Duodenal mucosa (tissue), 2 donors: ENCODE results near the gene ZFP42.
"Not testable (repeated sequence)": the region's sequence is repeated elsewhere in the genome, so short reads cannot be mapped to it uniquely, and the experiment has no call there.

Experiments used
- H3K27ac ChIP-seq: one replicate; pipeline ENCODE4 v1.7.0; 2013; ENCODE audit warnings: low read depth, low read length
- H3K27me3 ChIP-seq, 2 donors: one replicate each; pipeline ENCODE4 v1.7.0; 2013; ENCODE audit warnings: low read length in 2 of 2, control low read depth in 1 of 2; ENCODE audit not compliant: insufficient read depth in 2 of 2, control insufficient read depth in 1 of 2
- H3K36me3 ChIP-seq, 2 donors: one replicate each; pipeline ENCODE4 v1.7.0; 2013; ENCODE audit warnings: low read length in 2 of 2, control low read depth in 1 of 2; ENCODE audit not compliant: insufficient read depth in 2 of 2, control insufficient read depth in 1 of 2
- H3K4me1 ChIP-seq, 2 donors: one replicate each; pipeline ENCODE4 v1.7.0; 2013; ENCODE audit warnings: low read length in 2 of 2, control low read depth in 1 of 2; ENCODE audit not compliant: insufficient read depth in 2 of 2, control insufficient read depth in 1 of 2
- H3K4me3 ChIP-seq, 2 donors: one replicate each; pipeline ENCODE4 v1.7.0; 2013; ENCODE audit warnings: low read length in 2 of 2, low read depth in 1 of 2
- H3K9ac ChIP-seq, 2 donors: one replicate each; pipeline ENCODE4 v1.7.0; 2013; ENCODE audit warnings: low read length in 2 of 2, low read depth in 1 of 2
- H3K9me3 ChIP-seq, 2 donors: one replicate each; pipeline ENCODE4 v1.7.0; 2013; ENCODE audit warnings: low read length in 2 of 2, control low read depth in 1 of 2; ENCODE audit not compliant: control insufficient read depth in 1 of 2

ZFP42 gene

DNA sequence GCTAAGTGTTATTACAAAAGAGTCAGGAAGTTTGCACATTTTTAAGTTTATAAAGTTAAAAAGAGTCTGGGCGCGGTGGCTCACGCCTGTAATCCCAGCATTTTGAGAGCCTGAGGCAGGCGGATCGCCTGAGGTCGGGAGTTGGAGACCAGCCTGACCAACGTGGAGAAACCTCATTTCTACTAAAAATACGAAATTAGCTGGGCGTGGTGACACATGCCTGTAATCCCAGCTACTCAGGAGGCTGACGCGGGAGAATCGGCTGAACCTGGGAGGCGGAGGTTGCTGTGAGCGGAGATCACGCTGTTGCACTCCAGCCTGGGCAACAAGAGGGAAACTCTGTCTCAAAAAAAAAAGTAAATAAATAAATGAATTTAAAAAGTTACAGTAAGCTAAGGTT, 2.4 kb downstream of the ZFP42 start:
- H3K9me3 ChIP-seq = peaks cover 0 to 10% of the 10 kb centered on the region in 2 donors
- H3K4me3 ChIP-seq, H3K27me3 ChIP-seq, H3K4me1 ChIP-seq, H3K27ac ChIP-seq, H3K9ac ChIP-seq, H3K36me3 ChIP-seq: not testable (repeated sequence)

- no peaks in the 10 kb centered on the region for H3K4me1 ChIP-seq
- H3K9ac ChIP-seq = no peak overlapping the region
- no peaks in the 10 kb centered on the region for H3K36me3 ChIP-seq
- peaks cover 0 to 8% of the 10 kb centered on the region in 2 donors for H3K9me3 ChIP-seq
- no peaks in the 10 kb centered on the region for H3K27me3 ChIP-seq
- H3K4me3 ChIP-seq = no peak overlapping the region
- H3K27ac ChIP-seq = no peak overlapping the region
Observed at GRCh38 chr4:187999406-187999932, 3.9 kb downstream of the ZFP42 start.

DNA sequence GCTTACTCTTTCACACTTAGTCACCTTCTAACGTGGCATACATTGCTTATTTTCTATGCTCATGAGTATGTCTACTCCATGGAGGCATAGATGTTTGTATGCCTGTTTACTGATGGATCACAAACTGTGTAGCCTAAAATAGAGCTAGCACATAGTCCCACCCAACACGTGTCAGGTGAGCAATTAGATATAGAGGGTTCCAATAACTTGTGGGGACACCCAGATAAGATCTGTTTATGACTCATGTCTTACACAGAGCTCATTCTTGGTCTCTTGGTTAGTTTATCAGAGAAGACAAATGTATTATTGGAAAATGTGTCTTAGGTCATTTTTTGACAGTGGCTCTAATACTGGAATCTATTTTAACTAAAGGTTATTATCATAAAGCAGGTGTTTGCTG, 6.8 kb downstream of the ZFP42 start:
- H3K36me3 ChIP-seq = no peaks in the 10 kb centered on the region
- H3K27ac ChIP-seq = no peak overlapping the region
- no peaks in the 10 kb centered on the region for H3K4me1 ChIP-seq
- H3K4me3 ChIP-seq = no peak overlapping the region
- peaks cover 0 to 5% of the 10 kb centered on the region in 2 donors for H3K9me3 ChIP-seq
- H3K9ac ChIP-seq = no peak overlapping the region
- no peaks in the 10 kb centered on the region for H3K27me3 ChIP-seq

GRCh38 chr4:188002751-188003150, 7.2 kb downstream of the ZFP42 start:
- Histone ChIP-seq H3K27me3 (no peaks in the 10 kb centered on the region), H3K27ac (no peak overlapping the region), H3K9me3 (peaks cover 0 to 5% of the 10 kb centered on the region in 2 donors), H3K9ac (no peak overlapping the region), H3K4me1 (no peaks in the 10 kb centered on the region), H3K36me3 (no peaks in the 10 kb centered on the region), H3K4me3 (no peak overlapping the region)

- Histone ChIP-seq H3K27me3 (no peaks in the 10 kb centered on the region), H3K9ac (no peak overlapping the region), H3K4me1 (no peaks in the 10 kb centered on the region), H3K36me3 (no peaks in the 10 kb centered on the region), H3K9me3 (peaks cover 0 to 5% of the 10 kb centered on the region in 2 donors), H3K4me3 (no peak overlapping the region), H3K27ac (no peak overlapping the region)
Observed at GRCh38 chr4:188005561-188005960, 10.0 kb downstream of the ZFP42 start.

DNA sequence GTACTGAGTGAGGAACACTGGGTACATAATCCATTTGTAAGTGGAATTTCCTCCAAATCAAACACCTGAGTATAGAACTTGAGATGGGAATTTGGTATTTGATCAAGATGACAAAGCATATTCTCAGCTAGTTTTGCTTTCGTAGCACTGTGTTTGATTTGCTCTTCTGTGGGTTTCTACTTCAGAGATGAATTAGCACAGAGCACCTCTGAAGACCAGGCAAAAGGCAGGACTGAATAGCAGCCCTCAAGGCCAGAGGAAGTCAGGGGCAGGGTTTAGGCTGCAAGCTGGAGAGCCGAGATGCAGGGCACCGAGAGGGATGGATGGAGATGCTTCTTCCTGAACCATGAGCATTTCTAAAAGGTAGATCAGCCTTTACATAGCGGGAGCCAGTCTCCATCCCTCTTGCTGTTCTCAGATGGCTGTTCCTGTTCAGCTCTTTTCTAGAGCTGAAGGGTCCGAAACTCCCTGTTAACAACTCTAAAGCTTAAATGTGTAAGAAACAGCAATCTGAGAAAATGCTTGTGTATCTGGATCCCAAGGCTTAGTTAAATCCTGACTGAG, 10.8 kb downstream of the ZFP42 start:
- Histone ChIP-seq H3K36me3 (no peaks in the 10 kb centered on the region), H3K9ac (no peak overlapping the region), H3K27me3 (no peaks in the 10 kb centered on the region), H3K4me1 (no peaks in the 10 kb centered on the region), H3K9me3 (peaks cover 0 to 8% of the 10 kb centered on the region in 2 donors), H3K4me3 (no peak overlapping the region), H3K27ac (no peak overlapping the region)

GRCh38 chr4:188008377-188008776, 12.8 kb downstream of the ZFP42 start:
- no peaks in the 10 kb centered on the region for H3K4me1 ChIP-seq
- H3K36me3 ChIP-seq = no peaks in the 10 kb centered on the region
- H3K4me3 ChIP-seq = no peak overlapping the region
- no peaks in the 10 kb centered on the region for H3K27me3 ChIP-seq
- peaks cover 0 to 5% of the 10 kb centered on the region in 2 donors for H3K9me3 ChIP-seq
- no peak overlapping the region for H3K9ac ChIP-seq
- no peak overlapping the region for H3K27ac ChIP-seq

- Histone ChIP-seq H3K9me3 (peaks cover 0 to 2% of the 10 kb centered on the region in 2 donors), H3K27ac (no peak overlapping the region), H3K4me3 (no peak overlapping the region), H3K9ac (no peak overlapping the region), H3K27me3 (no peaks in the 10 kb centered on the region), H3K36me3 (no peaks in the 10 kb centered on the region), H3K4me1 (no peaks in the 10 kb centered on the region)
Observed at GRCh38 chr4:188012426-188012945, 16.9 kb downstream of the ZFP42 start.

- no peak overlapping the region for H3K27ac ChIP-seq
- no peaks in the 10 kb centered on the region for H3K36me3 ChIP-seq
- H3K9me3 ChIP-seq = peaks cover 0 to 2% of the 10 kb centered on the region in 2 donors
- no peaks in the 10 kb centered on the region for H3K4me1 ChIP-seq
- H3K27me3 ChIP-seq = no peaks in the 10 kb centered on the region
- no peak overlapping the region for H3K4me3 ChIP-seq
- no peak overlapping the region for H3K9ac ChIP-seq
Observed at GRCh38 chr4:188015025-188015940, 19.7 kb downstream of the ZFP42 start.

- H3K9ac ChIP-seq = no peak overlapping the region
- no peaks in the 10 kb centered on the region for H3K4me1 ChIP-seq
- no peaks in the 10 kb centered on the region for H3K27me3 ChIP-seq
- no peaks in the 10 kb centered on the region for H3K36me3 ChIP-seq
- H3K27ac ChIP-seq = no peak overlapping the region
- no peak overlapping the region for H3K4me3 ChIP-seq
- no peaks in the 10 kb centered on the region for H3K9me3 ChIP-seq
Observed at GRCh38 chr4:188016754-188017153, 21.2 kb downstream of the ZFP42 start.
